OCI-LY3 (cell line): ENCODE data around the gene RTP2.

Experiments
- H2AFZ ChIP-seq: fragments of 200-600, 300-600 bp; shearing (Covaris generic); 2 replicates; pipeline ENCODE4 v1.6.0; 2014; ENCODE audit warnings: antibody characterized with exemption, low read depth, low read length
- H3K27ac ChIP-seq: fragments of 200-600, 300-600 bp; sonication (generic); 2 replicates; pipeline ENCODE4 v1.5.1; 2014; ENCODE audit warnings: mild to moderate bottlenecking, low read length, moderate library complexity, mixed read lengths
- H3K27me3 ChIP-seq: fragments of 200-600, 300-600 bp; sonication (generic); 2 replicates; pipeline ENCODE4 v1.6.1; 2014; ENCODE audit warnings: low read depth, low read length, mixed read lengths
- H3K36me3 ChIP-seq: fragments of 200-600, 300-600 bp; sonication (generic); replicated peaks from 2 replicates; pipeline ENCODE3; 2014; ENCODE audit warnings: low read depth, low read length, mixed read lengths
- H3K4me1 ChIP-seq: fragments of 300-600, 200-600 bp; sonication (generic); 2 replicates; pipeline ENCODE4 v1.6.1; 2014; ENCODE audit warnings: low read length, mixed read lengths
- H3K4me2 ChIP-seq: fragments of 200-600, 300-600 bp; sonication (generic); 2 replicates; pipeline ENCODE4 v1.6.1; 2014; ENCODE audit warnings: low read length, mixed read lengths
- H3K4me3 ChIP-seq: fragments of 300-600, 200-600 bp; sonication (generic); 2 replicates; pipeline ENCODE4 v1.5.1; 2014; ENCODE audit warnings: antibody characterized with exemption, mild to moderate bottlenecking, low read length, moderate library complexity
- H3K79me2 ChIP-seq: fragments of 300-600, 200-600 bp; shearing (Covaris generic); 2 replicates; pipeline ENCODE4 v1.6.1; 2014; ENCODE audit warnings: mild to moderate bottlenecking, low read length, mixed read lengths
- H3K9ac ChIP-seq: fragments of 300-600, 200-600 bp; shearing (Covaris generic); 2 replicates; pipeline ENCODE4 v1.6.0; 2014; ENCODE audit warnings: mild to moderate bottlenecking, low read length, moderate library complexity
- H3K9me3 ChIP-seq: fragments of 200-600, 300-600 bp; shearing (Covaris generic); 2 replicates; pipeline ENCODE4 v1.6.1; 2014; ENCODE audit warnings: low read length, mixed read lengths; ENCODE audit not compliant: insufficient read depth
- H4K20me1 ChIP-seq: fragments of 200-600, 300-600 bp; sonication (generic); 2 replicates; pipeline ENCODE4 v1.6.1; 2016; ENCODE audit warnings: low read length, mixed read lengths; ENCODE audit not compliant: insufficient read depth
- CTCF ChIP-seq: fragments of 200-600, 300-600 bp; sonication (generic); IDR thresholded peaks from 2 replicates; pipeline ENCODE4 v1.5.1; 2014; ENCODE audit warnings: antibody characterized with exemption, low read length, low read depth
- EZH2phosphoT487 ChIP-seq: fragments of 200-600 bp; shearing (Covaris generic); IDR thresholded peaks from 2 replicates; pipeline ENCODE4 v1.6.1; 2018; ENCODE audit warnings: antibody characterized with exemption, mixed run types, low read depth

Gene RTP2

GRCh38 chr3:187742351-187743171 lies 40.2 kb upstream of the RTP2 start:
- no peak for TF ChIP-seq EZH2phosphoT487
- TF ChIP-seq CTCF: no peak
- Histone ChIP-seq H3K4me2 (peak overlapping the region; percentile 99), H3K79me2 (peaks cover 86% of the 10 kb centered on the region), H3K36me3 (peaks cover 10% of the 10 kb centered on the region), H3K27me3 (no peaks in the 10 kb centered on the region), H3K27ac (peak overlapping the region; percentile 84), H3K9me3 (no peaks in the 10 kb centered on the region), H3K4me1 (peaks cover 43% of the 10 kb centered on the region), H3K4me3 (peak overlapping the region; percentile 87), H2AFZ (no peak overlapping the region), H4K20me1 (peaks cover 42% of the 10 kb centered on the region), H3K9ac (peak overlapping the region; percentile 91)

- Histone ChIP-seq H2AFZ (no peak overlapping the region), H3K36me3 (peaks cover 14% of the 10 kb centered on the region), H3K4me3 (peak overlapping the region; percentile 87), H3K79me2 (peaks cover 95% of the 10 kb centered on the region), H3K27ac (peak overlapping the region; percentile 84), H3K4me2 (peak overlapping the region; percentile 99), H3K9ac (peak overlapping the region; percentile 91), H3K4me1 (peaks cover 44% of the 10 kb centered on the region), H3K27me3 (no peaks in the 10 kb centered on the region), H4K20me1 (peaks cover 51% of the 10 kb centered on the region), H3K9me3 (no peaks in the 10 kb centered on the region)
- TF ChIP-seq EZH2phosphoT487: no peak
- peak; percentile 93 for TF ChIP-seq CTCF
Observed at GRCh38 chr3:187741403-187742350, 39.3 kb upstream of the RTP2 start.

- Histone ChIP-seq H3K36me3 (peaks cover 23% of the 10 kb centered on the region), H3K9ac (peak overlapping the region; percentile 91), H3K4me3 (peak overlapping the region; percentile 87), H3K27ac (peak overlapping the region; percentile 84), H3K4me2 (peak overlapping the region; percentile 99), H4K20me1 (peaks cover 60% of the 10 kb centered on the region), H3K79me2 (peaks cover 99% of the 10 kb centered on the region), H2AFZ (no peak overlapping the region), H3K9me3 (no peaks in the 10 kb centered on the region), H3K4me1 (peaks cover 44% of the 10 kb centered on the region), H3K27me3 (no peaks in the 10 kb centered on the region)
- no peak for TF ChIP-seq EZH2phosphoT487
- peak; percentile 91 for TF ChIP-seq CTCF
Observed at GRCh38 chr3:187740421-187741399, 38.4 kb upstream of the RTP2 start.
